ENCODE measurements around the gene HMGXB3. TPM values are rescaled to one million over a fixed set of nuclear protein-coding genes. Genes with fewer than 3 reads are reported as not detected.

Gene HMGXB3
- total and polyA plus RNA-seq, 2 of the 13 experiments (the other 11 are each of a cell fraction or from before 2014, with no cell fraction given), result 18.8 to 23.8 TPM

- BruUV-seq (replicated peaks), result no TSS peak
- H3K9ac ChIP-seq (ENCODE audit: insufficient read depth, low read depth, low read length), result no peak overlapping the region
- intact Hi-C loops (cut with micrococcal nuclease; ENCODE audit: unreplicated experiment), result loop anchor here (10.0 kb wide), 1 partner anchor 333 kb away; the partner anchor contains the start of gene TCOF1
- no peaks in the 10 kb centered on the region for H3K9me3 ChIP-seq (ENCODE audit: low read length)
- H4K20me1 ChIP-seq (ENCODE audit: insufficient read depth, low read length), result no peaks in the 10 kb centered on the region
- H3K27ac ChIP-seq (ENCODE audit: extremely low read length, insufficient read depth, low read length), result peak overlapping the region; percentile 28
- H3K4me1 ChIP-seq (ENCODE audit: insufficient read depth, low read length), result peaks cover 50% of the 10 kb centered on the region
- FAIRE-seq (no peak), ATAC-seq (no peak), DNase-seq (ENCODE audit: low spot score) (no peak)
- CTCF ChIA-PET (ENCODE audit: low intra/inter-chr PET ratio, low total read pairs), result no interaction called here
- H3K36me3 ChIP-seq (replicated peaks in 1 of 2; ENCODE audit: control insufficient read depth in 1 of 2, insufficient read depth in 2 of 2, low read length in 2 of 2), result peaks cover 28 to 71% of the 10 kb centered on the region in 2 experiments
- H3K4me3 ChIP-seq (replicated peaks in 1 of 3; ENCODE audit: insufficient read depth in 1 of 3, low read depth in 2 of 3, low read length in 3 of 3), result no peak overlapping the region
- no peaks in the 10 kb centered on the region for H3K79me2 ChIP-seq (ENCODE audit: insufficient read depth, low read length)
- no peaks in the 10 kb centered on the region for H3K27me3 ChIP-seq (ENCODE audit: control insufficient read depth in 1 of 2, insufficient read depth in 2 of 2, low read length in 2 of 2)
- in situ Hi-C loops (cut with HindIII; ENCODE audit: extremely low pct_ligation_motif_present, low pct_unique_long_range_greater_than_20kb), result no loop called here
- H2AFZ ChIP-seq (ENCODE audit: low read length), result no peak overlapping the region
- TF ChIP-seq GLI4 (CRISPR knock-in tag; IDR thresholded peaks at IDR 0.05; ENCODE audit: borderline replicate concordance) (no peak), SOX13 (IDR thresholded peaks at IDR 0.05) (no peak), SOX13 (CRISPR knock-in tag; conservative IDR thresholded peaks at IDR 0.05 in 1 of 2, IDR thresholded peaks at IDR 0.05 in 1 of 2) (peak in 1 of 2 experiments; percentile 85; a peak in 2 of 4 replicates), SOX5 (CRISPR knock-in tag; IDR thresholded peaks at IDR 0.05; ENCODE audit: borderline replicate concordance) (peak; percentile 76; the same call in 1 of the 2 replicates), MEF2D (CRISPR knock-in tag; IDR thresholded peaks at IDR 0.05) (0 out of 2 replicates have a peak, but pooled peaks have one; percentile 59), STAT5B (CRISPR knock-in tag; IDR thresholded peaks at IDR 0.05) (no peak)
- no peak overlapping the region for H3K4me2 ChIP-seq (ENCODE audit: low read depth, low read length)
- WGBS (ENCODE audit: low lambda C conversion rate), result 96% methylated on average over 1 of the region's 1 CpG
- POLR2A ChIA-PET, result interaction anchor here (1.0 to 1.4 kb wide), 3 partner anchors 12 to 20 kb away, joined by 3 to 5 read pairs (median 4); no protein-coding TSS in a partner anchor
Measured at GRCh38 chr5:150022158-150022531, 21.6 kb downstream of the HMGXB3 start.

GRCh38 chr5:150022681-150023080, 22.1 kb downstream of the HMGXB3 start:
- FAIRE-seq, result no peak
- Histone ChIP-seq H3K36me3 (replicated peaks in 1 of 2; ENCODE audit: control insufficient read depth in 1 of 2, insufficient read depth in 2 of 2, low read length in 2 of 2) (peaks cover 26 to 71% of the 10 kb centered on the region in 2 experiments), H3K4me2 (ENCODE audit: low read depth, low read length) (no peak overlapping the region), H3K9ac (ENCODE audit: insufficient read depth, low read depth, low read length) (no peak overlapping the region), H4K20me1 (ENCODE audit: insufficient read depth, low read length) (no peaks in the 10 kb centered on the region), H2AFZ (ENCODE audit: low read length) (no peak overlapping the region), H3K4me3 (replicated peaks in 1 of 3; ENCODE audit: insufficient read depth in 1 of 3, low read depth in 2 of 3, low read length in 3 of 3) (no peak overlapping the region), H3K27me3 (ENCODE audit: control insufficient read depth in 1 of 2, insufficient read depth in 2 of 2, low read length in 2 of 2) (no peaks in the 10 kb centered on the region), H3K79me2 (ENCODE audit: insufficient read depth, low read length) (no peaks in the 10 kb centered on the region), H3K27ac (ENCODE audit: extremely low read length, insufficient read depth, low read length) (peak overlapping the region; percentile 28), H3K4me1 (ENCODE audit: insufficient read depth, low read length) (peaks cover 55% of the 10 kb centered on the region), H3K9me3 (ENCODE audit: low read length) (no peaks in the 10 kb centered on the region)
- TF ChIP-seq MLLT10 (CRISPR knock-in tag; IDR thresholded peaks at IDR 0.05) (no peak), PPARG (CRISPR knock-in tag; conservative IDR thresholded peaks at IDR 0.05) (no peak), PCBP1 (IDR thresholded peaks at IDR 0.05; ENCODE audit: borderline replicate concordance, low read depth, low read length) (no peak), ZNF775 (CRISPR knock-in tag; IDR thresholded peaks at IDR 0.05; ENCODE audit: borderline replicate concordance) (no peak), ZNF543 (CRISPR knock-in tag; IDR thresholded peaks at IDR 0.05) (no peak), POLR2A (IDR thresholded peaks at IDR 0.05; ENCODE audit: insufficient read depth in 1 of 2, low read depth in 2 of 2, low read length in 2 of 2) (no peak), CREB1 (IDR thresholded peaks at IDR 0.05) (no peak), CREB1 (CRISPR knock-in tag; IDR thresholded peaks at IDR 0.05) (no peak), NRL (CRISPR knock-in tag; IDR thresholded peaks at IDR 0.05; ENCODE audit: borderline replicate concordance) (no peak), ZNF552 (CRISPR knock-in tag; IDR thresholded peaks at IDR 0.05; ENCODE audit: borderline replicate concordance) (no peak), EP300 (IDR thresholded peaks at IDR 0.05; ENCODE audit: low read depth in 2 of 2, low read length in 2 of 2) (no peak), EP300 (CRISPR knock-in tag; IDR thresholded peaks at IDR 0.05; ENCODE audit: borderline replicate concordance) (no peak), DDIT3 (CRISPR knock-in tag; IDR thresholded peaks at IDR 0.05) (no peak), ZNF678 (CRISPR knock-in tag; IDR thresholded peaks at IDR 0.05) (no peak)
- ChIA-PET CTCF (ENCODE audit: low intra/inter-chr PET ratio, low total read pairs) (no interaction called here), POLR2A (interaction anchor here (0.6 to 1.4 kb wide), 4 partner anchors 12 to 20 kb away, joined by 3 to 5 read pairs (median 4); no protein-coding TSS in a partner anchor)
- BruUV-seq (replicated peaks), result no TSS peak
- intact Hi-C loops (cut with micrococcal nuclease; ENCODE audit: unreplicated experiment) (loop anchor here (10.0 kb wide), 1 partner anchor 332 kb away; the partner anchor contains the start of gene TCOF1), in situ Hi-C loops (cut with HindIII; ENCODE audit: extremely low pct_ligation_motif_present, low pct_unique_long_range_greater_than_20kb) (no loop called here)
- WGBS (ENCODE audit: low lambda C conversion rate), result 97% methylated on average over 2 of the region's 2 CpGs
- no peak for ATAC-seq
- DNase-seq (ENCODE audit: low spot score), result no peak
